ENCODE measurements around the gene MARVELD1.
A peak's percentile ranks its signal among the peaks of the same experiment; 100 is the strongest.
"Not testable (repeated sequence)": the region's sequence is repeated elsewhere in the genome, so short reads cannot be mapped to it uniquely, and the experiment has no call there.

The MARVELD1 gene

DNA sequence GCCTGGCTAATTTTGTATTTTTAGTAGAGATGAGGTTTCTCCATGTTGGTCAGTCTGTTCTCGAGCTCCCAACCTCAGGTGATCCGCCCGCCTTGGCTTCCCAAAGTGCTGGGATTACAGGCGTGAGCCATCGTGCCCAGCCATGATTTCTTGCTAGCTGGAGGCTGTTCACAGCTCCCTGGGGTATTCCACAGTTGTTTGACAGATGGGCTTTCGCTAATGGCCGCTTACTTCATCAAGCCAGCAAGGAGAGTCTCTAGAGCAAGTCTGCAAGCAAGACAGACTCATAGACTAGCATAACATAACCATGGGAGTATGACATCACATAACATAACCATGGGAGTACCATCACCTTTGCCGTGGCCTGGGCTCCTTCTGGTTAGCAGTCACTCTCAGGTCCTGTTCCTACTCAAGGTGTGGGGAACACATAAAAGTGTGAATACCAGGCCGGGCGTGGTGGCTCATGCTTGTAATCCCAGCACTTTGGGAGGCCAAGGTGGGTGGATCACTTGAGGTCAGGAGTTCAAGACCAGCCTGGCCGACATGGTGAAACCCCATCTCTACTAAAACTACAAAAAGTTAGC, 15.4 kb upstream of the MARVELD1 start:
- not testable (repeated sequence) for DNase-seq

DNA sequence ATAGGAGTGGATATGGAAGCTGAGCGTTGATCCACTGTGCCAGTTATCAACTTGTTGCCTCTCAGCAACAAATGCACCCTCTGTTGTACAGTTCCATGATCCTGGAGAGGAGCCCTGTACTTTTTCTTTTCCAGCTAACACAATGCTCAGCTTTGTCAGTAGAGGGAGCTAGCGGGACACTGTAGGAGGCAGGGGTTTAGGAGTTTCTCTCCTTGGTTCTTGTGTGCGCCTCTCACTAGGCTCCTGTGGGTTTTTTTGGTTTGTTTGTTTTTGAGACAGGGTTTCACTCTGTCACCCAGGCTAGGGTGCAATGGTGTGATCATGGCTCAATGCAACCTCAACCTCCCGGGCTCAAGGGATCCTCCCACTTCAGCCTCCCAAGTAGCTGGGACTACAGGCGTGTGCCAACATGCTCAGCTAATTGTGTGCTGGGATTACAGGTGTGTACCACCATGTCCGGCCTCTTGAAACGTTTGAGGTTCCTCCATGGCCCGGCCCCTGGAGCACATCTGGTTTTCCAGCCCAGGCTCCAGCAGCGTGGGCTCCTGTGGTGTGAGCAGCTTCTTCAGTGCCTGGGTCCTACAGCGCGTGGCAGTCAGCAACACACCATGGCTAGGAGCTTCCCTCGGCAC, 12.0 kb upstream of the MARVELD1 start:
- peak; percentile 92 for DNase-seq

DNA sequence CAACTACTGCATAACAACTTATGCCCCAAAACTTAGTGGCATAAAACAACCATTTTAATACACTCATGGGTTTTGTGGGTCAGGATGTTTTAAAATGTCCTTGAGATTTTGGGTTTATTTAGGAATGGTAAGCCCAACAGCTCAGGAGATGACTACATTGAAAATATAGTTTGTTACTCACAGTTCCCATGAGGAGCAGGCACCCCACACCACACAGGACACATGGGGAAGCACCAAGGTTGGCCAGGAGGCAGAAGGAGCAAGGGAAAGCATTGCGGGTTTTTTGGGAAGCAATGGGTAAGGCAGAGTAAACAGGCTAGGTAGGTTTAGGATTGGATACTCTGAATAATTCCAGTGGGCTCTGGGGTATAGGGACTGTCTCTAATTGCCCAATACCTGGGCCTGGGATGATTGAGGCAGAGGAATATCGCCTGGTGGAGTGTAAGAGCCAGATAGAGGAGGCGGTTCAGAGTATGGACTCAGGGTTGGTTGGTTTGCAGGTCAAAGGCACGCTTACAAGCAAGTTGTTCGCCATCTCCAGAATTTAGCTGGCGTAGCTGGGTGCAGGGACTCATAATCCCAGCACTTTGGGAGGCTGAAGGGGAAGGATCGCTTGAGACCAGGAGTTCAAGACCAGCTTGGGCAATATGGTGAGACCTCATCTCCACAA, 10.0 kb upstream of the MARVELD1 start:
- no peak for DNase-seq

- no peak for DNase-seq
Measured at GRCh38 chr10:97704341-97704740, 9.2 kb upstream of the MARVELD1 start.

- DNase-seq, result no peak
Measured at GRCh38 chr10:97705006-97705670, 8.4 kb upstream of the MARVELD1 start.

DNA sequence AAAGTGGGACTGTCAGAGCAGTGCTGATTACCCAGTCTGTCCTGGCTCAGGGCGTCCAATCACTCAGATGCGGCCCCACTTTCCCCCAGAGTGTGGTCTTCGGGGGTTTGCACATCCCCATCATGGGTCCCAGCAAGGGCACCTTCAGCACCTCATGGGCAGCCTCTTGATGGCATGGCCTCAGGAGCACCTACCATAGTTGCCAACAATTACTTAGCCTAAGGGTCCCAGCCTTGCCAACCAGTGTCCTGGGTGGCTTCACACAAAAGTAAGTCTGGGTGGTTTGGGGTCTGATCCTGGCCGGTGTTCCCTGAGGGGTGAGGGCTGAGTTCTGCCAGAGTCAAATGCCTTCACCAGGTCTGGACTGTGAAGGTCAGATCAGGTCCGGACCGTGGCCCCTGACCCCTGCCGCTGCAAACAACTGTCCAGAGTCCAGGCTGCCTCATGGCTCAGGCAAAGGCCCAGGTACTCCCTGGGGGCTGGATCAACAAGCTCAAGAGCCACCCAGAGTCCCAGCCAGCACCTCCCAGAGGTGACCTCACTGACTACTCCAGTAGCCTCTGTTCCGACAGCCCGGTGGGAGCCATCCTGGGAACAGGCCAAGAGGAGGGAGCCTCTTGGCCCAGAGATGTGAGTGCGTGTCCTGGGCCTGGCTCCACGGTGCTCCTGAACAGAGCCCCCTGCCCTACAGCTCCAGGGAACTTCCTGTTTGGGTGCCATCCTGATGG, 6.2 kb upstream of the MARVELD1 start:
- DNase-seq, result no peak

GRCh38 chr10:97708167-97708566, 5.4 kb upstream of the MARVELD1 start:
- DNase-seq, result no peak

- peak; percentile 82 for DNase-seq
Measured at GRCh38 chr10:97708976-97709946, 4.3 kb upstream of the MARVELD1 start.

DNA sequence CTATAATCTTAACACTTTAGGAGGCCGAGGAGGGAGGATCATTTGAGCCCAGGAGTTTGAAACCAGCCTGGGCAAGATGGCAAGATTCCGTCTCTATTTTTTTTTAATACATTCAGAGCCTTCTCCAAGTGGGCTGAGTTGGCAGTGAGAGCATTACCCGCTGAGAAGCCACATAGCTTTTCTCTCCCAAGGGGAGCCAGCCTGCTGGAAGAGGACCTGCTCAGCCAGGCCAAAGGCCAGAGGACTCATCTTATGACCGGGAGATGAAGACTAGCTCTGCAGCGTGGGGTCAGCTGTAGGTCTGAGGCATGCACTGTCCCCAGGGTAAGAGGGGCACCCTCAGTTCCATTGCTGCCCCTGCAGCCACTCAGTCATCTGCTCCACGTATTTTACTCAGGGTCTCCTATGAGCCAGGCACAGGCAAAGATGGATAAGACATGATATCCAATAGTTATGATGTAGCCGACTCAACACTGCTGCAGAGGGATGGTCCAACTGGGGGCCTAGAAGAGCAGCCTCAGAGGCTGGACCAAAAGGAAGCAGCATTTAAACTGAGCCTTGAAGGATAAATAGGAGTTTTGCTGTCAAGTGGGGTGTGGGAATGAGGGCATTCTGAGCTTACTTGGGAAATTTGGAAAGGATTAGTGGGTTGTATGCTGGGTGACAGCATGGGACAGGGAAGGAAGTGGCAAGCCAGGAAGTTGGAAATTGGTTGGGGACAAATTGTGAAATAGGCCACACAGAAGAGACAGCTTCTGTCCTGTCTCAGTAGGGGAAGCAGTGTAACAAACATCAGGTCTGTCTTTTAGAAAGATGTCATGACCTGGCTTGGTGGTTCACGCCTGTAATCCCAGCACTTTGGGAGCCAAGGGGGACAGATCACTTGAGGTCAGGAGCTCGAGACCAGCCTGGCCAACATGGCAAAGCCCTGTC, 1.6 kb upstream of the MARVELD1 start:
- DNase-seq, result no peak

- DNase-seq, result peak; percentile 92
Measured at GRCh38 chr10:97713826-97714400, 383 bp downstream of the MARVELD1 start.

- DNase-seq, result peak; percentile 85
Measured at GRCh38 chr10:97714401-97715258, 1.1 kb downstream of the MARVELD1 start.

DNA sequence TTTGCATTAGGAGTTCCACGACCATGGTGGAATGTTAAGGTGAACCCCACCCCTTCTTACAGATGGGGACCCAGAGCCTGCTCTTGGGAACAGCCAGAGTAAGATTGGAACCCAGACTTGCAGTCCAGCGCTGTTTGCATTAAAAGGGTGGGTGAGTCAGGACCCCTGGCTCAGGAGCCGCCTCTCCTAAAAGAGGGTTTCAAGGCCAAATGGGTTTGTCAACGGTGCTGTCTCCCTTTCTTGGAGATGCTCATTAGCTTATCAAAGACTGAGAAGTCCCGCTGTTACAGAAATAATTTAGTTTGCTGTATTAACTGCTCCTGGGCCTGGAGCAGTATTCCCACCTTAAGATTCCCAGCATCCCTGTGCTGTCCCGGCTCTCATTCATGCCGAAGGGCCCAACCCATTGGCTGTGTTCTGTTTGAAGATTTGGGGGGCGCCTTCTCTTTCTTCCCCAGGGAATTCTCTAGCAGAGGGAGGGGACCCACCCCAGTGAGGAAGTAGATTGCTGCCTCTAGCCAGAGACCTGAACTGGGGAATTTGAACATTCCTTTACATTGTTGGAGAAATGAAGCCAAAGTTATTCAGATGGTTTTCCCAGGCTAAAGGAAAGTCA, 1.8 kb downstream of the MARVELD1 start:
- no peak for DNase-seq

DNA sequence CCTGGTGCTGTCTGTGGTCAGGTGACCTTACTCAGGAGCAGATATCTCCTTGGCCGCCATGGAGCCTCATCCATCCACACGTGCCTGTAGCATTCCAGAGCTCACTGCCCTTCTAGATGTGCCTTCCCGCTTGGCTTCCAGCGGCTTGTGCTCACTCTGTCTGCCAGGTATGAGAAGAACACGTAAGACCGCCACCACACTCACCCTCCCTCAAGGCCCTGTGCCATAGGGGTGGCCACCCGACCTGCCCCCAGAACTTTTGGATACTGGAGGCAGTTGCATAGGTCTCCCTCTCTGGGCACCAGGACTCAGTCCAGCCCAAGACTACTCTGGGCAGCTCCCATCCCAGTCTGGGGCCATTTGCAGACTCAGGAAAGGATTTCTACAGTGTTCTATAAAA, 4.1 kb downstream of the MARVELD1 start:
- DNase-seq, result no peak

DNA sequence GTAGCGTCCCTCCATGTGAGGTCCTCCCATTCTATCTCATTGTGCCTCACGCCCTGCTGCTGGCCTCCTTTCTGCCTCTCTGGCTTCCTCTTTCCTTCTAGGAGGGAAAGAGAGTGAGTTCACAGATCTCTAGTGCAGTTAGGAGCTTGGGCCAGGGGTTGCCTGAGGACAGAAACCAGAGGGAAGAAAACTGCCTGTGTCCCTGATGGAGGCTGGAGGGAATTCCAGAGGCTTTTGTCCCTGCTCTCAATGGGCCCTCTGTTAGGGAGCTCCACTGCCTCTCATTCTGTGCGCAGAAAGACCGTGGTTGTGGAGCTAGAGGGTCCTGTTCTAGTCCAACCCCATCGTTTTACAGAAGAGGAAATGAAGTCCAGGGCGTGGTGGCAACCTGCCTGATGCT, 4.6 kb downstream of the MARVELD1 start:
- DNase-seq, result no peak

DNA sequence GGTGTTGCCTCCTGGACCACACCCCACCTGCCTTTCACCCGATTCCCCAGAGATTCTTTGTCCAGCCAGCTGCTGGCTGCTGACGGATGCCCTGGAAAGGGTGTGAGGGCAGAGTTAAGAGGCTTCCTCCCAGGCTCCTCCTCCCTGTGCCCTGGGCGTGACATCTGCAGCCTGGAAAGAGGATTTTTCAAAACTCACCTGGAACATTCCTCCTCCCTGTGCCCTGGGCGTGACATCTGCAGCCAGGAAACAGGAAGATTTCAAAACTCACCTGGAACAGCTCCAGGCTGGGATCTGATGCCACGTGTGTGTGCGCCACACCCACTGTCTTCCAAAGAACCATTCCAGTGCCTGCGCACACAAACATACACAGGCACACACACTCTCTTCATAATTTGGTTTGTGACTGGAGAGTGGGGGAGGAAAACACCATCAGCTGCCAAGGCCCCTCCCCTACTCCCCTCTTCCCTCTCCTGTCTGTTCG, 5.2 kb downstream of the MARVELD1 start:
- peak; percentile 96 for DNase-seq

DNA sequence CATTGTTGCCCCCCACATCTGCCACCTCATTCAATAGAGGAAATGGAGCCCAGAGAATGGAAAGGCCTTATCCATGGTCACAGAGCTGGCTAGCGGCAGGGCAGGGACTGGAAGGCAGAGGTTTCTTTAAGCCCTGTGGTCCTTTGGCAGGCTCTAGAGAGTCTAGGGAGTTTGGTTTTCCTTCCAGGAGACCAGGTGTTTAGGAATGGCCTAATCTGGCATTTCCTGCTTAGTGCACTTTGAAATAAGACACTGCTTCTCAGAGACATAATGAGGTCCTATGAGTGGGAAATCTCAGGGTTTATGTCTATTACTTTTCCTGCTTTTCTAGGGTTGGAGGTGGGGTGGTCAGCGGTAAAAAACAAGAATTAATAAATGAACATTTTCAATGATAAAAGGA, 6.1 kb downstream of the MARVELD1 start:
- DNase-seq, result no peak

GRCh38 chr10:97721871-97722780, 8.6 kb downstream of the MARVELD1 start:
- no peak for DNase-seq

DNA sequence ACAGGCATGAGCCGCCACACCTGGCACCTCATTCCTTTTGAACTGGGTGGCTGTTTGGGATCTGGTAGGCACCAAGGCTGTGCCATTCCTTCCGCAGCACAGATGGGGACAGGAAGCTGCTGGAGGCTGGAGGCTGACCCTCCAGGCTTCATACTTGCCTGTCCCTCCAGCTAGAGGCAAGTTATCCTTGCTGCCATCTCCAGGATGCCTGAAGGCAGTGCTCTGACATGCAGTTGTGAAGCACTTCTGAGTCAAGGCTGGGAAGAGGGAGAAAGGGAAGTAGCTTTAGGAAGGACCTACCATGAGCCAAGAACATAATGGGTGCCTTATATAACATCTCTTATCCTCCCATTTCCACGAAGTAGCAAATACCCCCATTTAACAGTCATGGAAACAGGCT, 9.5 kb downstream of the MARVELD1 start:
- no peak for DNase-seq

Measured in DMS53 (cell line).